Prostate gland (tissue), 2 donors: ENCODE measurements around the gene KRTAP1-5.

Experiments used
- POLR2A ChIP-seq: fragments of 450-650 bp; IDR thresholded peaks from one replicate; pipeline ENCODE4 v1.6.1; 2016; ENCODE audit warnings: antibody characterized with exemption, mild to moderate bottlenecking
- POLR2AphosphoS5 ChIP-seq: sonication (generic); formaldehyde crosslinking; IDR thresholded peaks from one replicate; pipeline ENCODE4 v1.6.1; 2017; ENCODE audit warnings: antibody characterized with exemption
- TF ChIP-seq, protein P1 (sequence below), 4 experiments: fragments of 200-600 bp in 2 of 4; fragments of 450-650 bp in 2 of 4; sonication (generic) in 2 of 4; IDR thresholded peaks; 1 replicate in 3 of 4; 2 replicates in 1 of 4; pipeline ENCODE4 v1.5.1; 2016 to 2019; ENCODE audit warnings: antibody characterized with exemption in 4 of 4, mild to moderate bottlenecking in 2 of 4, moderate library complexity in 2 of 4

DNA sequence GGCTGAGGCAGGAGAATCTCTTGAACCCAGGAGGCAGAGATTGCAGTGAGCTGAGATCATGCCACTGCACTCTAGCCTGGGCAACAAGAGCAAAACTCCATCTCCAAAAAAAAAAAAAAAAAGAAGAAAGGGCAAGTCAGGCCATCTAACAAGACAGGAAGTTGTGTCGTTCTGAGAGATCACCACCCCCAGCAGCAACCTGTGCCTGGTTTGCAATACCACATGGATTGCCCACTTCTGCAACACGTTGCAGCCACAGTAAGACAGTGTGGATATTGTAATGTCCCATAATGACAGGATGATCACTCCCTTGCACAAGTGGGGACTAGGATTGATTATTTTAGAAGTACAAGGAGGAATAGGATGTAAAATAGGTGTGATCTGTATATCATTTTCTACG, 42.0 kb upstream of the KRTAP1-5 start:
- TF ChIP-seq, protein P1, sequence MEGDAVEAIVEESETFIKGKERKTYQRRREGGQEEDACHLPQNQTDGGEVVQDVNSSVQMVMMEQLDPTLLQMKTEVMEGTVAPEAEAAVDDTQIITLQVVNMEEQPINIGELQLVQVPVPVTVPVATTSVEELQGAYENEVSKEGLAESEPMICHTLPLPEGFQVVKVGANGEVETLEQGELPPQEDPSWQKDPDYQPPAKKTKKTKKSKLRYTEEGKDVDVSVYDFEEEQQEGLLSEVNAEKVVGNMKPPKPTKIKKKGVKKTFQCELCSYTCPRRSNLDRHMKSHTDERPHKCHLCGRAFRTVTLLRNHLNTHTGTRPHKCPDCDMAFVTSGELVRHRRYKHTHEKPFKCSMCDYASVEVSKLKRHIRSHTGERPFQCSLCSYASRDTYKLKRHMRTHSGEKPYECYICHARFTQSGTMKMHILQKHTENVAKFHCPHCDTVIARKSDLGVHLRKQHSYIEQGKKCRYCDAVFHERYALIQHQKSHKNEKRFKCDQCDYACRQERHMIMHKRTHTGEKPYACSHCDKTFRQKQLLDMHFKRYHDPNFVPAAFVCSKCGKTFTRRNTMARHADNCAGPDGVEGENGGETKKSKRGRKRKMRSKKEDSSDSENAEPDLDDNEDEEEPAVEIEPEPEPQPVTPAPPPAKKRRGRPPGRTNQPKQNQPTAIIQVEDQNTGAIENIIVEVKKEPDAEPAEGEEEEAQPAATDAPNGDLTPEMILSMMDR (IDR thresholded peaks at IDR 0.05), result no peak
- TF ChIP-seq POLR2AphosphoS5 (no peak), POLR2A (no peak)
